ENCODE results near the gene TAF12.

TAF12 gene

GRCh38 chr1:28613175-28613574, 29.7 kb downstream of the TAF12 start:
- no peaks in the 10 kb centered on the region for H3K27me3 ChIP-seq (ENCODE audit: insufficient read depth, low read length)
- H3K27ac ChIP-seq (ENCODE audit: low read depth, low read length, poor library complexity, severe bottlenecking): no peak overlapping the region
- H3K79me2 ChIP-seq (ENCODE audit: insufficient read depth, low read length): no peaks in the 10 kb centered on the region
- no peaks in the 10 kb centered on the region for H3K9me3 ChIP-seq (ENCODE audit: low read length)
- no peaks in the 10 kb centered on the region for H3K4me1 ChIP-seq (ENCODE audit: insufficient read depth, low read length, severe bottlenecking)
- no peaks in the 10 kb centered on the region for H3F3A ChIP-seq (ENCODE audit: insufficient read depth, low read length)
- H3K4me3 ChIP-seq (ENCODE audit: low read depth, low read length, poor library complexity, severe bottlenecking): no peak overlapping the region
- H4K20me1 ChIP-seq (ENCODE audit: insufficient read depth, low read length): no peaks in the 10 kb centered on the region
- H3K4me2 ChIP-seq (ENCODE audit: low read length): no peak overlapping the region
- no peaks in the 10 kb centered on the region for H3K9me2 ChIP-seq (ENCODE audit: low read depth, low read length)
- TF ChIP-seq EZH2 (IDR thresholded peaks at IDR 0.05; ENCODE audit: borderline replicate concordance, low read length): no peak
- no peak for TF ChIP-seq CTCF (IDR thresholded peaks at IDR 0.05; ENCODE audit: low read length)
- no peak overlapping the region for H2AFZ ChIP-seq (ENCODE audit: low read length)
- H3K36me3 ChIP-seq (ENCODE audit: insufficient read depth, low read length): peaks cover 60% of the 10 kb centered on the region
- H3K9ac ChIP-seq (ENCODE audit: low read length): no peak overlapping the region

GRCh38 chr1:28606771-28607170, 36.1 kb downstream of the TAF12 start:
- Histone ChIP-seq H3F3A (ENCODE audit: insufficient read depth, low read length) (no peaks in the 10 kb centered on the region), H3K27ac (ENCODE audit: low read depth, low read length, poor library complexity, severe bottlenecking) (no peak overlapping the region), H3K36me3 (ENCODE audit: insufficient read depth, low read length) (peaks cover 66% of the 10 kb centered on the region), H3K9me3 (ENCODE audit: low read length) (no peaks in the 10 kb centered on the region), H3K27me3 (ENCODE audit: insufficient read depth, low read length) (no peaks in the 10 kb centered on the region), H3K4me3 (ENCODE audit: low read depth, low read length, poor library complexity, severe bottlenecking) (no peak overlapping the region), H3K9ac (ENCODE audit: low read length) (no peak overlapping the region), H3K79me2 (ENCODE audit: insufficient read depth, low read length) (no peaks in the 10 kb centered on the region), H3K4me2 (ENCODE audit: low read length) (no peak overlapping the region), H3K9me2 (ENCODE audit: low read depth, low read length) (no peaks in the 10 kb centered on the region), H3K4me1 (ENCODE audit: insufficient read depth, low read length, severe bottlenecking) (no peaks in the 10 kb centered on the region), H2AFZ (ENCODE audit: low read length) (no peak overlapping the region), H4K20me1 (ENCODE audit: insufficient read depth, low read length) (no peaks in the 10 kb centered on the region)
- TF ChIP-seq CTCF (IDR thresholded peaks at IDR 0.05; ENCODE audit: low read length) (no peak), EZH2 (IDR thresholded peaks at IDR 0.05; ENCODE audit: borderline replicate concordance, low read length) (no peak)

- no peak overlapping the region for H3K4me2 ChIP-seq (ENCODE audit: low read length)
- no peaks in the 10 kb centered on the region for H3K9me2 ChIP-seq (ENCODE audit: low read depth, low read length)
- H3K36me3 ChIP-seq (ENCODE audit: insufficient read depth, low read length): peaks cover 54% of the 10 kb centered on the region
- H3K9ac ChIP-seq (ENCODE audit: low read length): no peak overlapping the region
- no peak overlapping the region for H3K27ac ChIP-seq (ENCODE audit: low read depth, low read length, poor library complexity, severe bottlenecking)
- H4K20me1 ChIP-seq (ENCODE audit: insufficient read depth, low read length): no peaks in the 10 kb centered on the region
- no peak overlapping the region for H2AFZ ChIP-seq (ENCODE audit: low read length)
- H3K9me3 ChIP-seq (ENCODE audit: low read length): no peaks in the 10 kb centered on the region
- H3K79me2 ChIP-seq (ENCODE audit: insufficient read depth, low read length): no peaks in the 10 kb centered on the region
- no peak overlapping the region for H3K4me3 ChIP-seq (ENCODE audit: low read depth, low read length, poor library complexity, severe bottlenecking)
- no peak for TF ChIP-seq CTCF (IDR thresholded peaks at IDR 0.05; ENCODE audit: low read length)
- TF ChIP-seq EZH2 (IDR thresholded peaks at IDR 0.05; ENCODE audit: borderline replicate concordance, low read length): no peak
- no peaks in the 10 kb centered on the region for H3F3A ChIP-seq (ENCODE audit: insufficient read depth, low read length)
- no peaks in the 10 kb centered on the region for H3K4me1 ChIP-seq (ENCODE audit: insufficient read depth, low read length, severe bottlenecking)
- no peaks in the 10 kb centered on the region for H3K27me3 ChIP-seq (ENCODE audit: insufficient read depth, low read length)
Measured at GRCh38 chr1:28604962-28605361, 37.9 kb downstream of the TAF12 start.
